Measurements from ENCODE around the gene RILPL2.
"Not testable (repeated sequence)": the region's sequence is repeated elsewhere in the genome, so short reads cannot be mapped to it uniquely, and the experiment has no call there.

Gene RILPL2, protein sequence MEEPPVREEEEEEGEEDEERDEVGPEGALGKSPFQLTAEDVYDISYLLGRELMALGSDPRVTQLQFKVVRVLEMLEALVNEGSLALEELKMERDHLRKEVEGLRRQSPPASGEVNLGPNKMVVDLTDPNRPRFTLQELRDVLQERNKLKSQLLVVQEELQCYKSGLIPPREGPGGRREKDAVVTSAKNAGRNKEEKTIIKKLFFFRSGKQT

DNA sequence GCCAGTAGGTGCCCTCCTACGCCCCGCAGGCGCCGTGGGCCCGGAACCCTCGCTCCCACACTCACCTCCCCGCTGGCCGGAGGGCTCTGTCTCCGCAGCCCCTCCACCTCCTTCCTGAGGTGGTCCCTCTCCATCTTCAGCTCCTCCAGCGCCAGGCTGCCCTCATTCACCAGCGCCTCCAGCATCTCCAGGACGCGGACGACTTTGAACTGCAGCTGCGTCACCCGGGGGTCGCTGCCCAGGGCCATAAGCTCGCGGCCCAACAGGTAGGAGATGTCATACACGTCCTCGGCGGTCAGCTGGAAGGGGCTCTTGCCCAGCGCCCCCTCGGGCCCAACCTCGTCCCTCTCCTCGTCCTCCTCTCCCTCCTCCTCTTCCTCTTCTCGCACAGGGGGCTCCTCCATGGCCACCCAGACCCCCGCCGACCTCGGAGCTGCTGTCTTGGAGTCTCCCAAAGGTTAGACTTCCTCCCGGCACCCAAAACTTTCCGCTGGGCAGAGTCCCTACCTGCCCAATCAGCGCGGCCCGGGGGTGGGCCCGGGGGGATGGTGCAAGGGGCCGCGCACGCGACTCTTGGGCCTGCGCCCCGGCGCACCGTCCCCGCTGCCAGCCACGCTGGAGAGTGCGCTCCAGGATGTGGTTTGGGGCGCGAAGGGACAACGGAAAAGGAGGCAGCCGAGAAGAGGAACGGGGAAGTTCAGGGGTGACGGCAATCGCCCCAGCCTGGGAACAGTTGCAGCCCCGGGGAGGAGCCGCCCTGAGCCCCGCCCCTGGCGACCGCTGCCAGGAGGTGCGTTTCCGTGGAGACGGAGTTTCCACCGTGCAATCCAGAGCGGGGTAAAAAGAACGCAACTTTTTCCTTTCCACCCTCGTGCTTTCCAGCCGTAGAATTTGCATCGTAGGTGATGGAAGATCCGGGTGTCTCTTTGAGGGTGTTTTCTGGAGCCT, at the start of gene RILPL2:
Gene RILPL2 (minus strand): TSS at position 668 of the 948 bp plus-strand sequence. CDS start 264 bp downstream, at position 404.
- DNase-seq, result peak; percentile 69

DNA sequence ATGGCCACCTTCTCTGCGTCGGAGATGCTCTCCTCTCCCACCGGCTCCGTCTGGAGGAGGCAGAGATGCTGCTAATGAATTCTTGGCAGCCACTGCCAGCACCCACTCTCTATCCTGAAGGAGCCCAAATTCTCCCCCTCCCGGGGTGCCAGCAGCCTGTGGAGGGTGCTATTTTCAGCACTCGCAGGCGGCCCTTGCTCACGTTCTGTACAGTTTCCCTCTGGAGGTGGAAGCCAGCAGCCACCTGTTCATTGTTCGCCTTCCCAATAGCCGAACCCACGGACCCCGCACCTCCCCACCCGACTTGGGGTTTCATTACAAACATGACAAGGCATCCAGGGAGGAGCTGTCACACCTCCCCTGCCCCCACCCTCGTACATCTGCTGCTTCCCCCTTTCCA, 49.3 kb upstream of the RILPL2 start:
- DNase-seq, result no peak

DNA sequence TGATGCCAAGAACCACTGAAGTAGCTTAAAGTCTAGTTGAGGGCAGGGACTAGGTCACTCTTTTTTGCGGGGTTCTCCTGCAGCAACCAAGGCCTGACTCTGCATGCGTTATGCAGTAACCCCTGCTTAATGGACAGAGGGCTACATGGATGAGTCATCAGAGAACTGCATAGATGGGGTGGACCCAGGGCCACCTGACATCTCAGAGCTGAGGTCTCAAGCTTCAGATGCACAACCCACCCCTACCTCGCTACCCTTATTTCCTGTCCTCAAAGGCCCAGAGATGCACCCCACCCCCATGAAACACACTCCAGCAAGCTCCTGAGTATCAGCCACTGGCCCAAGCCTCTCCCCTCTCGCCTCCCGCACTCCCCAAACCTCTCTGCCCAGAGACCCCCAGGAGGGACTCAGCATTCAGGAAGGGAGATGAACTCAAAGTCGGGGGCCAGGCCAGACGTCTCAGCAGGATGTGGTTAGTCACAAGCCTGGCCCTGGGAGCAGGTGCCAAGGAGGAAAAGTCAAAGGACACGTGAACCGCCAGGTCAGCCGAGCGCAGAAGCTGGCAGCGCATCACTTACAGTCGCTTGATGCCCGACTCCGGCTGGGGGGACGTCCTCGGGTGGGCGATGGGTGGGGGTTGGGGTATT, 47.2 kb upstream of the RILPL2 start:
- no peak for DNase-seq

DNA sequence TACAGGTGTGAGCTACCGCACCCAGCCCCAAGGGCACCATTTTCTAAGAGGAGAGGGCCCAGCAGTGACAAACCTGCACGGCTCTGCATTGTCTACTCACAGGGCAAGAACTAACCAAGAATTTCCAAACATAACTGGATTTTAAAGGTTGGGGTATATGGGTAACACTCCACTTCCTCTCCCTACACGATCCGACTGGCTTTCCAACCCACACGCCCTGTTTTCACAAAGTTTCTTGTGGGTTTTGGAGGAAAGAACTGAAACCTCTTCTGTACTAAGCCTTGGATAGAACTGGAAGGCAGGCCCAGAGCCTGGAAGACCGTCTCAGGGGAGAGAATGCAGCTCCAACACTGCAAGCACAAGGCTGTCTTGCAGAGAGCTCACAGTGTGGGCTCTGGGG, 46.4 kb upstream of the RILPL2 start:
- no peak for DNase-seq

DNA sequence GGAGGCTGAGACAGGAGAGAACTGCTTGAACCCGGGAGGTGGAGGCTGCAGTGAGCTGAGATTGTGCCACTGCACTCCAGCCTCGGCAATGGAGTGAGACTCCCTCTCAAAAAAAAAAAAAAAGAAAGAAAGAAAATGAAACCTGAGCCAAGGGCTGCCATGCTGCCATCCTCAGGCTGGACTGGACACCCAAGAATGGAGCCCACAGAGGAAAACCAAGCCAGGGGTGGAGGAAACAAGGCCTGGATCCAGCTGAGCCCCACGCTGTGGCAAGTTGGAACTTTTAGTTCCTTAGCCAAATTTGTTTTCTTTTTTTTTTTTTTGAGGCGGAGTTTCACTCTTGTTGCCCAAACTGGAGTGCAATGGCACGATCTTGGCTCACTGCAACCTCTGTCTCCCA, 44.8 kb upstream of the RILPL2 start:
- not testable (repeated sequence) for DNase-seq

DNA sequence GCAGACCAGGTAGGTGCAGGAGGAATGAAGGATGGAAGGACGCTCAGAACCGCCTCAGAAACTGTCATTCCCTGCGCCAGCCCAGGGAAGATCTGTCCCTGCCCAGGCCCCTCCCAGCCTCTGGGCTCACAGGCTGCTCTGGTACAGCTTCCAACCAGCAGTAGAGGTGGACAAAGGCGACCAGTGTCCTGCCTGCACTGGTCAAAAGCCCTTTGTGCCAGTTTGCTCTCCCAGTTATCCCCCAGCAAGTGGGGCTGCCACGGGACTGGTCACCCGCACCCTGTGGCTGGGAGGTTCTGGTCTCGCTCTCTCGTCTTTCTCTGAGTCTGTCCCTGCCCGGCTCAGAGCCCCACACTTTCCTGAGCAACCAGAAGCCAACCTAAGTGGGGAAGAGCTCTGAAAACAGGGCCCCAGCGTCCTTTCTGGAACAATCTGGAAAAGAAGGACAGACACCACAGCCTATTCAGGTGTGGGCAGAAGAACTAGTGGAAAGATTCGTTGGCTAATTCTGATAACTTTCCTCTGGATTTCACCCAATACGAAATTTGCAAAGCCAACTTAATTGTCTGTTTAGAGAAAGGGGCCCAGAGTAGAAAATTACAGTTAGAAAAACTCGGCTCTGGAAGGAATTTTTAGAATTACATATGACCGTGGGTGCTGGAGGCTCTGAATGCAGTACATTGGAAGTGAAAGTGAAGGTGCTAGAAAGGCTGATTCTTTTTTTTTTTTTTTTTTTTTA, 43.1 kb upstream of the RILPL2 start:
- no peak for DNase-seq

DNA sequence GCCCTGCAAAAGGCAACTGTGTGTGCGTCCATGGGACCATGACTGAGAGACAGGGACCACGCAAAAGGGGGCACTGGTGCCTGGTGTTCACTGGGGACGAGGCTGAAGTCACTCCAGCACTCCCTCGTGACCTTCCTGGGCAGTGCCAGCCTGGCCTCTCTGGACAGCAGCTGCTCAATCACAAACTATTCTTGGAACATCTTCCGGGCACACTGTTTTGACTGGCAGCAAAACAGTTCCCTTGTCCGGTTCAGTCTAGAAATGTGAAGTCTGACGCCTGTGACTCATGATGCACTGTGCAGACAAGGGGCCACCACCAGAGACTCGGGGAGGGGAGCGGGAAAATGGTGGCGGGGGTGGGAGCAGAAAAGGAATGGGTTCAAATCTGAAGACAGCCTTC, 42.3 kb upstream of the RILPL2 start:
- peak; percentile 25 for DNase-seq

DNA sequence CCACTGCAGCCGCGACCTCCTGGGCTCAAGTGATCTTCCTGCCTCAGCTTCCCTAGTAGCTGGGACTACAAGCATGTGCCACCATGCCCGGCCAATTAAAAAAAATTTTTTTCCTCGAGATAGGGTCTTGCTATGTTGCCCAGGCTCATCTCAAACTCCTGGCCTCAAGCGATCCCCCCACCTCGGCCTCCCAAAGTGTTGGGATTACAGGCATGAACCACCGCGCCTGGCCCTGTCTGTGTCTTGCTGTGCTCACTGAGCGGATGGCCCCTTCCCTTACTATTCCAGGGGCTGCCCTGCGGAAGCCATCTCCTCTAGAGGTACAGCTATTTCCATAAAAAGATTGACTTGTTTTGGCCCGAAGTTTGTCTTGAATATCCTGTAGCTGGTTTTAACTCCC, 41.6 kb upstream of the RILPL2 start:
- no peak for DNase-seq

DNA sequence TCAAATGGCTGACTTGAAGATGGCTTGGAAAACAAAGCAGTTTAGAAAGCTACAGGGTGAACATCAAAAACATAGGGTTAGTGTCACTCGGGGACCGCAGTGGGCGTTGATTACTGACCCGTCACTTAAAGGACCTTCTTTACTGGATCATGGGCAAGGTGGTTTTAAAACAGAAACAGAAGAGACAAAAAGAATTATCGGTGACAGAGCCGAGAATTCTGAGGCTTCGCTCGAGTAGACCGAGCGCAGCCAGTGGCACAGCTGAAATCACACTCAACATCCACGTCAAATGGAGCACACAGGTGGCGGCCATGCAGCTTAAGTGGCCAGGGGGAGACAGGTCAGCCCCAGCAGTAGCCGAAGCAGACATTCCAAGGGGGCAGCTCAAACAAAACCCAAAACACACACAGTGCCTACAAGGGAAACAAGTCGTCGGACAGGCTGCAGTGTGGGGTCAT, 38.8 kb upstream of the RILPL2 start:
- no peak for DNase-seq

DNA sequence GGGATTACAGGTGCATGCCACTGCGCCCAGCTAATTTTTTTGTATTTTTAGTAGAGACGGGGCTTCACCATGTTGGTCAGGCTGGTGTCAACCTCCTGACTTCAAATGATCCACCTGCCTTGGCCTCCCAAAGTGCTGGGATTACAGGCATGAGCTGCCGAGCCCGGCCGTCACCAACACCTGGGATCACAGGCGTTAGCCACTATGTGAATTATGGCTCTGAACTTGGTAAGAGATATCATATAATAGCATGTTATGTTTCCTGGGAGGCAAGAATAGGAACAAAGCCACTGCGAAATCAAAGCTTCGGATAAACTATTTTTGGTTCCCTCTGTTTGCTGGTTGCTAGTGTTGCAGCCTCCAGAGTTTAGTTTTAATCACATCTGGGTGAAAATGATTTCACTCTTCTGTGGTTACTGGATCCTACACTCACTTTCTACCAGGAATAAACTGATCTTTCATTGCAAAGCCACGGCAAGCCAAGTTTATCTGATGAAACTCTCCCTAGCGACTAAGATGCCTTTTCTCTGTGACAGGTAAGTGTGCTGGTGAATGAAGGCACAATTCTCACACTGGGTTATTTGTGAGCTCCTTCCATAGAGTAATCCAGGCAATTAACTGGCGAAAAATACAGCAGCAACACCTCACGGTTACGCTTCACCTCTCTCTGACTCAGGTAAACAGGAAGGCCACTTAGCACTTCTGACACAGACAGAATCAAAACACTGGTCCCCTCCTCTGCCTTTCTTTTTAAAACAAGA, 38.2 kb upstream of the RILPL2 start:
- no peak for DNase-seq

DNA sequence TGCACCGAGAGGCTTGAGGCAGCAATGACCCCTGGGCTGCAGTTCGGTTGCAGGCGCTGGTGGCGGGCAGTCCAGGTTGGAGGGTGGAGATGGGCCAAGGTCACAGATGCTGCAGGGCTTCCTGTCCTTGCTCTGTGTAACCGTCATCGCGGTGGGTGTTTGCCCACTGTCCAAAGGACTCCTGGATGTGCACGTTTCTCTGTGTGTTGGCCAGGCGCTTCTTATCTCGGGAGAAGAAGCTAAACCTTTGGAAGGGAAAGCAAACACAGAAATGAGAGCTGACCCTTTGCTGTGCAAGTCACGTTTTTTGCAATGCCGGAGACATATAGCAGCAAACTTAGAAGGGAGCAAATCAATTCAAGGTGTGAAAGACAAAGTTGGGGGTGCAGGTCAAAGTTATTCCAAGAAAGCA, 36.0 kb upstream of the RILPL2 start:
- no peak for DNase-seq

DNA sequence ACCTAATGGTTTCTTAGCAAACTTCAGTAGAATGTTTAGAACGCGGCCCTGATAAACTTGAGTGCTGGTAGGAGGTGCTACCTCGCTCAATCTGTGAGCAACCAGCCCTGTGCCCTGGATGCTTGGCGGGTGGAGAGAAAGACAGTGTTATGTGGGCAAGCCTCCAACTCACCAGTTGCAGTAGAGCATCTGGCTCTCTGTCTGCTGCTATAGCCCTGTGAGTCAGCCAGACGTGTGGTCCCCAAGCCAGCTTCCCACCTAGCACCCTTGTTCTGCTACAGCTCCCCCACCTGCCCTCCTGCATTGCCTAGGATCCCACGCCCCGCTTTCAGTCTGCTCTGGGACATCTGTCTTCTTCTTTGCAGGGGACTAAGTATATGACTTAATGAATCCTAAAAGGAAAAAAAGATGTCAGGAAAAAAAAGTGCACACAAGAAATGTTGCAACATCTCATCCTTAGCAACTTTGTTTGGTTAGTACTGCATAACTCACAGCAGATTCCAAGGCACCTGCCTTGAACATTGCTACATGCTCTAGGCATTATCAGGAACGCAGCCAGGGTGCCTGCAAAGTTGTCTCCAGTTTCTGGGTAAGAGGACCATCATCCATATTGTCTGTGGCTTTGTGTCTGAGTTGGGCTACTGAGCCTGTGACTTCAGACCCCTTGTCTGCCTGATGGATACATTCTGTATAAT, 35.0 kb upstream of the RILPL2 start:
- DNase-seq, result peak; percentile 55

DNA sequence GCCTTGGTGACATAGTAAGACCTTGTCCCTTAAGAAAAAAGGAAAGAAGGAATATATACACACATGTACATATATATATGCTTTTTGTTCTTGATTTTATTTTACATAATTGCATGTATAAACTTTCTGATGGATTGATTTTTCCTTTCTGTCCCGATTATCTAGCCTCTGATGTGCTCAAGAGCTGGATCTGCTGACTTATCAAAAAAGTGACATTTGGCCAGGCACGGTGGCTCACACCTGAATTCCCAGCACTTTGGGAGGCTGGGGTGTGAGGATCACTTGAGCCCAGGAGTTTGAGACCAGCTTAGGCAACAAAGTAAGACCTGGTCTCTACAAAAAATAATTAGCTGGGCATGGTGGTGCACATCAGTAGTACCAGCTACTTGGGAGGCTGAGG, 33.5 kb upstream of the RILPL2 start:
- DNase-seq, result no peak

DNA sequence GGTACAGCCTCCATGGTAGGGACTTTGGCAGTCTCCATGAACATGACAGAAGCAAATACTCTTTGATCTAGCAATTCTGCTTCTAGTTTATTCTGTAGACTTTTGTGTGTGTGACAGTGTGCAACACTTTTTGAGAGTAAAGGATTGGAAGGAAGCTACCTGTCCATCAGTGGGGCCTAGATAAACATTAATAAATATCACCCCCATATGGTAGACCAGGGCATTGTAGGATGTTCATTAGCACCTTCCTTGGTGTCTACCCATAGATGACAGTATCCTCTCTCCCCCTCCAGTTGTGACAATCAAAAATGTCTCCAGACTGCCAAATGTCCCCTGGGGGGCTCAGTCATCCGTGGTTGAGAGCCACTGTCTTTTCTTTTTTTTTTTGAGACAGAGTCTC, 32.3 kb upstream of the RILPL2 start:
- DNase-seq, result no peak

DNA sequence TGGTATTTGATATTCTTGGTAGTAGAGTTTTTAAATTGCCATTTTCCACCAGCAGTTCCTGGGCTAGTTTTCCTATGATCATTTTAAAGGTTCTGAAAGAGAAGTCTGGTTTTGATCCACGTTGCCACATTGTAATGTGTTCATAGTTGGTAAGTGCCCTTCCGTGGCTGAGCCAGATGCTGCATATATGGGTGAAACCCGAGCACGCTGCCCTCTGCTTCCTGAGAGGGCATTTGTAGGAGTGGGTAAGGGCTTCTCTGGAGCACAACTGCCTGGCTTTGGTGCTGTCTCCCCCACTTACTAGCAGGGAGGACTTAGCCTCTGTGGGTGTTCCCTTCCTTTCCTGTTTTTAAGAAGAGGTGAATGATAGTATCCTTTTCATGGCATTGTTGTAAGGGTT, 28.6 kb upstream of the RILPL2 start:
- no peak for DNase-seq

DNA sequence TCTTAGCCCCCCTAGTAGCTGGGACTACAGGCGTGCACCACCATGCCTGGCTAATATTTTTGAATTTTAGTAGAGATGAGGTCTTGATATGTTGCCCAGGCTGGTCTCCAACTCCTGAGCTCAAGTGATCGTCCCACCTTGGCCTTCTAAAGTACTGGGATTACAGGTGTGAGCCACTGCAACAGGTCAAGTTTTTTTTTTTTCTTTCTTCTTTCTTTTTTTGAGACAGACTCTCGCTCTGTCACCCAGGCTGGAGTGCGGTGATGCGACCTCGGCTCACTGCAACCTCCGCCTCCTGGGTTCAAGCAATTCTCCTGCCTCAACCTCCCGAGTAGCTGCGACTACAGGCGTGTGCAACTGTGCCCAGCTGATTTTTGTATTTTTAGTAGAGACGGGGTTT, 26.7 kb upstream of the RILPL2 start:
- DNase-seq, result not testable (repeated sequence)

DNA sequence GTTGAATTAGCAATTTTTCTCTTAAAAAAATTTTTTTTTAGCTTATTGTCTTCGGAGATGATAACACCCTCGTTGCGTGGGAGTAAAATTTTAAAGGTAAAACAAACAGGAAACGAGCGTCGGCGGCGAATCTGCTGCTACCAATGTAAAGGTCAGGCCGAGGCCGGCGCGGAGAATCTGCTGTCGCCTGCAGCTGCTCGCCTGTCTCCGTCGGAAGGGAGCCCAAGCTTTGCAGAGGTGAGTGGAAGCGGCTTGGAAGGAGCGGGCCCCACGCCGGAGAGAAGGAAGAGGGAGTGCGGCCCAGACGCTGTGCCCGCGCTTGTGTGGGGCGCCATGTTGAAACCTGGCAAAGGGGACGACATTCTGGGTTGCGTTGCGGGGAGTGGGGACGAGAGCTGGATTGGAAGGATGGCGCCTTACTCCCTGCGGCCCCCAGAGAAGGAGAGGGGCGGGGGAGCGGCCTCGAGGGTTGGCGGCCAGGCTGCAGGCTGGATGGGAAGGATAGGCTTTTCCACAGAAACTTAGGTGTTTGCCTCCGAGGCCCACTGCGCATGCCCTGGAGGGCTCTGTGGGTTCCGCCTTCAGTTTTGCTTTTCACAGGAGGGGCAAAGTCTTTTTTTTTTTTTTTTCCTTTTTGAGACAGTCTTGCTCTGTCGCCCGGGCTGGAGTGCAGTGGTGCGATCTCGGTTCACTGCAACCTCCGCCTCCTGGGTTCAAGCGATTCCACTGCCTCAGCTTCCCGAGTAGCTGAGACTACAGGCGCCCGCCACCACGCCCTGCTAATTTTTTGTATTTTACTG, 21.7 kb upstream of the RILPL2 start, which contains the start of gene SNRNP35:
Gene SNRNP35 (plus strand): TSS at position 160 of the 800 bp plus-strand sequence. CDS start 7,402 bp downstream, outside the sequence.
- peak; percentile 90 for DNase-seq

DNA sequence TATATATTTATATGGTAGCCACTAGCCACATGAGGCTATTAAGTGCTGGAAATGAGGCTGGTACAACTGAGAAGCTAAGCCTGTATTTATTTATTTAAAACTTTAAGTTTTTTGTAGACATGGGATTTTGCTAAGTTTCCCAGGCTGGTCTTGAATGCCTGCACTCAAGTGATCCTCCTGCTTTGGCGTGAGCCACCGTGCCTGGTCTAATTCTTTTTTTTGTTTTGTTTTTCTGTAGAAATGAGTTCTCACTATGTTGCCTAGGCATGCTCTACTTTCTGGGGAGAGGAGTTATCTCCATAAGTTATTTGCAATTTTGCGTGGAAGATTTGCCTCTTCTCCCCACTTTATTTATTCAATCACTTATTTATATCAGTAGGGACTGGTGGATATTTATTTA, 16.7 kb upstream of the RILPL2 start:
- no peak for DNase-seq

DNA sequence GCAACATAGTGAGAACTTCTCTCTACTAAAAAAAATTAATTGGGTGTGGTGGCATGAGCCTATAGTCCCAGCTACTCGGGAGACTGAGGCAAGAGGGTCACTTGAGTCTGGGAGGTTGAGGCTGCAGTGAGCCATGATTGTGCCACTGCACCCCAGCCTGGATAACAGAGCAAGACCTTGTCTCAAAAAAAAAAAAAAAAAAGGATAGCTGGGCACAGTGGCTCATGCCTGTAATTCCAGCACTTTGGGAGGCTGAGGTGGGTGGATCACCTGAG, 15.7 kb upstream of the RILPL2 start:
- DNase-seq, result not testable (repeated sequence)

DNA sequence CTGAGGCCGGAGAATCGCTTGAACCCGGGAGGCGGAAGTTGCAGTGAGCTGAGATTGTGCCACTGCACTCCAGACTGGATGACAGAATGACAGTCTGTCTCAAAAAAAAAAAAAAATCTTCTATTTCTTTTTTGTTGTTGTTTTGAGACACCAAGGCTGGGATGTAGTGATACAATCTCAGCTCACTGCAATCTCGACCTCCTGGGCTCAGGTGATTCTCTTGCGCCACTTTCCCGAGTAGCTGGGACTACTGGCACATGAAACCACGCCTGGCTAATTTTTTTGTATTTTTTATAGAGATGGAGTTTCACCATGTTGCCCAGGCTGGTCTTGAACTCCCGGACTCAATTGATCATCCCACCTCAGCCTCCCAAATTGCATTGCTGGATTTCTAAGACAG, 14.2 kb upstream of the RILPL2 start:
- DNase-seq, result no peak

DNA sequence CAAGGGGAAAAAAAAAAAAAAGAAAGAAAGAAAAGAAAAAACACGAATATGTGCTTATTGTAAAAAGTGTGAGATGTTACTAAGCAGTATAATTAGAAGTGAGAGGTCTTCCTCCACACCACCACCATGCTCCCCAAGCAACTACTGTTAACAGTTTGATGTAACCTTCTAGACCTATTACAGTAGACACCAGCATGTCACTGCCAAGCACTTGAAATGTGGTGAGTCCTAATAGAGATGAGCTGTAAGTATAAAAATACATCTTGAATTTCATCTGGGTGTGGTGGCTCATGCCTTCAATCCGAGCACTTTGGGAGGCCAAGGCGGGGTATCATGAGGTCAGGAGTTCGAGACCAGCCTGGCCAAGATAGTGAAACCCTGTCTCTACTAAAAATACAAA, 13.4 kb upstream of the RILPL2 start:
- no peak for DNase-seq
